Activated T-helper 1 cell treated with anti-CD3 and anti-CD28 coated beads, Interleukin-12 subunit alpha, Interleukin-12 subunit beta, Interleukin-2, Interleukin-4 antibody, amounts not matched to agents 30 ng/mL and 10 ng/mL and 1 ng/mL, durations not matched to agents 14 hours and 24 hours and 36 hours (primary cell): ENCODE results near the gene SSRP1. TPM values are rescaled to one million over a fixed set of nuclear protein-coding genes. Genes with fewer than 3 reads are reported as not detected.
"Not testable (repeated sequence)": the region's sequence is repeated elsewhere in the genome, so short reads cannot be mapped to it uniquely, and the experiment has no call there.

Experiments used
- DNase-seq: peaks from one replicate; pipeline ENCODE4 v3.0.0; 2021; ENCODE audit warnings: low spot score
- H3K27ac Mint-ChIP-seq: one replicate; pipeline ENCODE4 v1.8.0; 2021; ENCODE audit warnings: mild to moderate bottlenecking, mixed read lengths
- H3K27me3 Mint-ChIP-seq: one replicate; pipeline ENCODE4 v1.8.0; 2022; ENCODE audit warnings: mild to moderate bottlenecking, moderate library complexity, mixed read lengths; ENCODE audit not compliant: insufficient read depth
- H3K36me3 Mint-ChIP-seq: one replicate; pipeline ENCODE4 v1.8.0; 2021; ENCODE audit warnings: low read depth, mixed read lengths
- H3K4me1 Mint-ChIP-seq: one replicate; pipeline ENCODE4 v1.8.0; 2021; ENCODE audit warnings: low read depth, mixed read lengths
- H3K4me3 Mint-ChIP-seq: one replicate; pipeline ENCODE4 v1.8.0; 2021; ENCODE audit warnings: mild to moderate bottlenecking, moderate library complexity, mixed read lengths
- H3K9me3 Mint-ChIP-seq: one replicate; pipeline ENCODE4 v1.8.0; 2021; ENCODE audit warnings: mixed read lengths
- intact Hi-C: fragments of 100-400 bp; cut with micrococcal nuclease; formaldehyde crosslinking; loops from one replicate; pipeline ENCODE4 v1.15.1; 2024
- total RNA-seq: library from RNA; stranded (reverse); gene quantifications from 2 replicates; pipeline ENCODE4 v1.2.3, GENCODE V29; 2022

SSRP1 gene
- total RNA-seq, 1 donor from 2014 or later = 239 TPM

GRCh38 chr11:57368106-57368844 is 32.6 kb upstream of the SSRP1 start:
- Mint-ChIP-seq H3K27ac (no peak overlapping the region), H3K9me3 (no peaks in the 10 kb centered on the region)

GRCh38 chr11:57364851-57365660 is 29.4 kb upstream of the SSRP1 start:
- no peaks in the 10 kb centered on the region for H3K9me3 Mint-ChIP-seq
- H3K4me3 Mint-ChIP-seq = no peak overlapping the region
- no peak for DNase-seq
- no peak overlapping the region for H3K27ac Mint-ChIP-seq
- intact Hi-C loops = no loop called here
- no peaks in the 10 kb centered on the region for H3K36me3 Mint-ChIP-seq
- no peaks in the 10 kb centered on the region for H3K27me3 Mint-ChIP-seq
- H3K4me1 Mint-ChIP-seq = no peaks in the 10 kb centered on the region

More at GRCh38 chr11:57368106-57368844, 32.6 kb upstream of the SSRP1 start:
- peaks cover 2% of the 10 kb centered on the region for H3K27me3 Mint-ChIP-seq
- intact Hi-C loops = no loop called here
- no peak for DNase-seq
- H3K4me1 Mint-ChIP-seq = no peaks in the 10 kb centered on the region
- no peaks in the 10 kb centered on the region for H3K36me3 Mint-ChIP-seq
- H3K4me3 Mint-ChIP-seq = no peak overlapping the region

- H3K9me3 Mint-ChIP-seq = no peaks in the 10 kb centered on the region
- no peaks in the 10 kb centered on the region for H3K27me3 Mint-ChIP-seq
- no peaks in the 10 kb centered on the region for H3K36me3 Mint-ChIP-seq
- no peaks in the 10 kb centered on the region for H3K4me1 Mint-ChIP-seq
- intact Hi-C loops = no loop called here
- DNase-seq = no peak
- H3K4me3 Mint-ChIP-seq = no peak overlapping the region
- H3K27ac Mint-ChIP-seq = no peak overlapping the region
Measured at GRCh38 chr11:57363131-57364080, 27.7 kb upstream of the SSRP1 start.

- no peak for DNase-seq
- H3K4me3 Mint-ChIP-seq = no peak overlapping the region
- no peaks in the 10 kb centered on the region for H3K27me3 Mint-ChIP-seq
- no peaks in the 10 kb centered on the region for H3K4me1 Mint-ChIP-seq
- H3K36me3 Mint-ChIP-seq = no peaks in the 10 kb centered on the region
- H3K27ac Mint-ChIP-seq = no peak overlapping the region
- intact Hi-C loops = no loop called here
- H3K9me3 Mint-ChIP-seq = no peaks in the 10 kb centered on the region
Measured at GRCh38 chr11:57361926-57362325, 26.2 kb upstream of the SSRP1 start.

- H3K9me3 Mint-ChIP-seq, H3K4me3 Mint-ChIP-seq, H3K27me3 Mint-ChIP-seq, H3K36me3 Mint-ChIP-seq, H3K27ac Mint-ChIP-seq, DNase-seq, intact Hi-C loops, H3K4me1 Mint-ChIP-seq: not testable (repeated sequence)
Measured at GRCh38 chr11:57361420-57361819, 25.7 kb upstream of the SSRP1 start.

GRCh38 chr11:57360991-57361390 is 25.3 kb upstream of the SSRP1 start:
- Mint-ChIP-seq H3K36me3 (no peaks in the 10 kb centered on the region), H3K4me3 (no peak overlapping the region), H3K4me1 (no peaks in the 10 kb centered on the region), H3K27ac (no peak overlapping the region), H3K9me3 (no peaks in the 10 kb centered on the region), H3K27me3 (peaks cover 6% of the 10 kb centered on the region)
- intact Hi-C loops = no loop called here
- DNase-seq = no peak

- no peak for DNase-seq
- Mint-ChIP-seq H3K9me3 (no peaks in the 10 kb centered on the region), H3K4me3 (no peak overlapping the region), H3K36me3 (no peaks in the 10 kb centered on the region), H3K4me1 (no peaks in the 10 kb centered on the region), H3K27me3 (peaks cover 6% of the 10 kb centered on the region), H3K27ac (no peak overlapping the region)
- intact Hi-C loops = no loop called here
Measured at GRCh38 chr11:57359896-57360690, 24.4 kb upstream of the SSRP1 start.

- peaks cover 6% of the 10 kb centered on the region for H3K27me3 Mint-ChIP-seq
- H3K4me1 Mint-ChIP-seq = no peaks in the 10 kb centered on the region
- no peaks in the 10 kb centered on the region for H3K9me3 Mint-ChIP-seq
- no peaks in the 10 kb centered on the region for H3K36me3 Mint-ChIP-seq
- no peak overlapping the region for H3K4me3 Mint-ChIP-seq
- DNase-seq = no peak
- H3K27ac Mint-ChIP-seq = no peak overlapping the region
- intact Hi-C loops = no loop called here
Measured at GRCh38 chr11:57359396-57359795, 23.7 kb upstream of the SSRP1 start.

GRCh38 chr11:57358991-57359390 is 23.3 kb upstream of the SSRP1 start:
- Mint-ChIP-seq H3K36me3 (no peaks in the 10 kb centered on the region), H3K27me3 (peaks cover 6% of the 10 kb centered on the region), H3K27ac (no peak overlapping the region), H3K4me1 (no peaks in the 10 kb centered on the region), H3K9me3 (no peaks in the 10 kb centered on the region), H3K4me3 (no peak overlapping the region)
- DNase-seq = no peak
- intact Hi-C loops = no loop called here

- no peak overlapping the region for H3K4me3 Mint-ChIP-seq
- H3K4me1 Mint-ChIP-seq = no peaks in the 10 kb centered on the region
- H3K9me3 Mint-ChIP-seq = no peaks in the 10 kb centered on the region
- no peak overlapping the region for H3K27ac Mint-ChIP-seq
- peaks cover 6% of the 10 kb centered on the region for H3K27me3 Mint-ChIP-seq
- DNase-seq = no peak
- H3K36me3 Mint-ChIP-seq = no peaks in the 10 kb centered on the region
- intact Hi-C loops = no loop called here
Measured at GRCh38 chr11:57358543-57358961, 22.9 kb upstream of the SSRP1 start.

- Mint-ChIP-seq H3K27ac (no peak overlapping the region), H3K4me3 (no peak overlapping the region), H3K4me1 (no peaks in the 10 kb centered on the region), H3K27me3 (peaks cover 11% of the 10 kb centered on the region), H3K9me3 (no peaks in the 10 kb centered on the region), H3K36me3 (no peaks in the 10 kb centered on the region)
- intact Hi-C loops = no loop called here
- DNase-seq = no peak
Measured at GRCh38 chr11:57357856-57358255, 22.2 kb upstream of the SSRP1 start.

GRCh38 chr11:57357310-57357709 is 21.6 kb upstream of the SSRP1 start:
- no peaks in the 10 kb centered on the region for H3K4me1 Mint-ChIP-seq
- H3K4me3 Mint-ChIP-seq = no peak overlapping the region
- no peak overlapping the region for H3K27ac Mint-ChIP-seq
- intact Hi-C loops = no loop called here
- H3K36me3 Mint-ChIP-seq = no peaks in the 10 kb centered on the region
- DNase-seq = no peak
- peaks cover 11% of the 10 kb centered on the region for H3K27me3 Mint-ChIP-seq
- no peaks in the 10 kb centered on the region for H3K9me3 Mint-ChIP-seq
